Activated T-helper 2 cell treated with anti-CD3 and anti-CD28 coated beads, Interferon-gamma antibody, Interleukin-2, Interleukin-4, amounts not matched to agents 10 μg/mL and 5 μg/mL and 100 μg/mL, durations not matched to agents 14 hours and 24 hours and 36 hours (primary cell): ENCODE data around the gene INAVA. TPM values are rescaled to one million over a fixed set of nuclear protein-coding genes. Genes with fewer than 3 reads are reported as not detected.

Source experiments
- DNase-seq: peaks from one replicate; pipeline ENCODE4 v3.0.0; 2021; ENCODE audit warnings: low spot score
- H3K27ac Mint-ChIP-seq: one replicate; pipeline ENCODE4 v1.8.0; 2021; ENCODE audit warnings: mixed read lengths
- H3K27me3 Mint-ChIP-seq: one replicate; pipeline ENCODE4 v1.8.0; 2021; ENCODE audit warnings: low read depth, mixed read lengths
- H3K36me3 Mint-ChIP-seq: one replicate; pipeline ENCODE4 v1.8.0; 2021; ENCODE audit warnings: low read depth, mixed read lengths
- H3K4me1 Mint-ChIP-seq: one replicate; pipeline ENCODE4 v1.8.0; 2021; ENCODE audit warnings: low read depth, mixed read lengths
- H3K4me3 Mint-ChIP-seq: one replicate; pipeline ENCODE4 v1.8.0; 2021; ENCODE audit warnings: low read depth, mild to moderate bottlenecking, moderate library complexity, mixed read lengths
- H3K9me3 Mint-ChIP-seq: one replicate; pipeline ENCODE4 v1.8.0; 2021; ENCODE audit warnings: mixed read lengths
- intact Hi-C: fragments of 100-400 bp; cut with micrococcal nuclease; formaldehyde crosslinking; loops from one replicate; pipeline ENCODE4 v1.15.1; 2023
- total RNA-seq: library from RNA; stranded (reverse); gene quantifications from 2 replicates; pipeline ENCODE4 v1.2.3, GENCODE V29; 2022

INAVA gene
- total RNA-seq, 1 donor from 2014 or later: not detected

- Mint-ChIP-seq H3K4me1 (peaks cover 18% of the 10 kb centered on the region), H3K27ac (no peak overlapping the region), H3K9me3 (no peaks in the 10 kb centered on the region), H3K36me3 (no peaks in the 10 kb centered on the region), H3K4me3 (no peak overlapping the region), H3K27me3 (peaks cover 50% of the 10 kb centered on the region)
- intact Hi-C loops: loop anchor here (10.0 kb wide), 1 partner anchor 245 kb away; the partner anchor contains the start of gene KIF14
- DNase-seq: no peak
Measured at GRCh38 chr1:200869376-200869752, 25.3 kb upstream of the INAVA start.

GRCh38 chr1:200869753-200870391 lies 24.8 kb upstream of the INAVA start:
- H3K27ac Mint-ChIP-seq: no peak overlapping the region
- no peak overlapping the region for H3K4me3 Mint-ChIP-seq
- peaks cover 53% of the 10 kb centered on the region for H3K27me3 Mint-ChIP-seq

GRCh38 chr1:200872446-200873115 lies 22.1 kb upstream of the INAVA start, which contains the start of gene GPR25:
Gene GPR25, plus strand, starts transcription at chr1:200872981. Its CDS starts 57 bp downstream, at chr1:200873038.
- Mint-ChIP-seq H3K9me3 (no peaks in the 10 kb centered on the region), H3K4me1 (peaks cover 8% of the 10 kb centered on the region), H3K27me3 (peaks cover 65% of the 10 kb centered on the region), H3K36me3 (no peaks in the 10 kb centered on the region), H3K4me3 (no peak within 1 kb of the TSS), H3K27ac (no peak within 1 kb of the TSS)
- intact Hi-C loops: loop anchor here (5.0 kb wide), 1 partner anchor 35 kb away; no protein-coding TSS in a partner anchor
- DNase-seq: no peak

More at GRCh38 chr1:200869753-200870391, 24.8 kb upstream of the INAVA start:
- Mint-ChIP-seq H3K4me1 (peaks cover 19% of the 10 kb centered on the region), H3K9me3 (no peaks in the 10 kb centered on the region), H3K36me3 (no peaks in the 10 kb centered on the region)
- intact Hi-C loops: loop anchor here (5.0 to 10.0 kb wide), 2 partner anchors 37 to 245 kb away; partner anchors contain the start of gene KIF14
- no peak for DNase-seq

- H3K27ac Mint-ChIP-seq: no peak overlapping the region
- no peak overlapping the region for H3K4me3 Mint-ChIP-seq
- no peak for DNase-seq
- intact Hi-C loops: loop anchor here (5.0 kb wide), 1 partner anchor 34 kb away; no protein-coding TSS in a partner anchor
- H3K36me3 Mint-ChIP-seq: no peaks in the 10 kb centered on the region
- no peaks in the 10 kb centered on the region for H3K9me3 Mint-ChIP-seq
- peaks cover 12% of the 10 kb centered on the region for H3K4me1 Mint-ChIP-seq
- peaks cover 65% of the 10 kb centered on the region for H3K27me3 Mint-ChIP-seq
Measured at GRCh38 chr1:200873116-200873670, 21.5 kb upstream of the INAVA start.

GRCh38 chr1:200873671-200874397 lies 20.9 kb upstream of the INAVA start:
- H3K4me3 Mint-ChIP-seq: no peak overlapping the region
- peaks cover 72% of the 10 kb centered on the region for H3K27me3 Mint-ChIP-seq
- H3K4me1 Mint-ChIP-seq: peaks cover 16% of the 10 kb centered on the region

GRCh38 chr1:200874694-200875093 lies 20.0 kb upstream of the INAVA start:
- Mint-ChIP-seq H3K4me3 (no peak overlapping the region), H3K27me3 (peaks cover 68% of the 10 kb centered on the region), H3K27ac (no peak overlapping the region), H3K9me3 (no peaks in the 10 kb centered on the region), H3K4me1 (peaks cover 16% of the 10 kb centered on the region), H3K36me3 (no peaks in the 10 kb centered on the region)
- DNase-seq: no peak
- intact Hi-C loops: loop anchor here (5.0 kb wide), 1 partner anchor 33 kb away; no protein-coding TSS in a partner anchor

More at GRCh38 chr1:200873671-200874397, 20.9 kb upstream of the INAVA start:
- no peak for DNase-seq
- Mint-ChIP-seq H3K36me3 (no peaks in the 10 kb centered on the region), H3K27ac (no peak overlapping the region), H3K9me3 (no peaks in the 10 kb centered on the region)
- intact Hi-C loops: loop anchor here (5.0 kb wide), 1 partner anchor 33 kb away; no protein-coding TSS in a partner anchor

- intact Hi-C loops: no loop called here
- Mint-ChIP-seq H3K4me3 (no peak overlapping the region), H3K27ac (no peak overlapping the region), H3K9me3 (no peaks in the 10 kb centered on the region), H3K36me3 (no peaks in the 10 kb centered on the region), H3K4me1 (peaks cover 12% of the 10 kb centered on the region), H3K27me3 (peaks cover 69% of the 10 kb centered on the region)
- no peak for DNase-seq
Measured at GRCh38 chr1:200875416-200875815, 19.3 kb upstream of the INAVA start.

GRCh38 chr1:200877010-200877409 lies 17.7 kb upstream of the INAVA start:
- H3K9me3 Mint-ChIP-seq: no peaks in the 10 kb centered on the region
- intact Hi-C loops: no loop called here
- peaks cover 61% of the 10 kb centered on the region for H3K27me3 Mint-ChIP-seq
- DNase-seq: no peak
- H3K4me3 Mint-ChIP-seq: no peak overlapping the region
- no peak overlapping the region for H3K27ac Mint-ChIP-seq
- no peaks in the 10 kb centered on the region for H3K36me3 Mint-ChIP-seq
- peaks cover 12% of the 10 kb centered on the region for H3K4me1 Mint-ChIP-seq

GRCh38 chr1:200877839-200878551 lies 16.7 kb upstream of the INAVA start:
- Mint-ChIP-seq H3K36me3 (no peaks in the 10 kb centered on the region), H3K9me3 (no peaks in the 10 kb centered on the region), H3K27ac (no peak overlapping the region), H3K4me1 (peaks cover 12% of the 10 kb centered on the region), H3K27me3 (peaks cover 57% of the 10 kb centered on the region), H3K4me3 (no peak overlapping the region)
- intact Hi-C loops: loop anchor here (1.0 kb wide), 1 partner anchor 10 kb away; no protein-coding TSS in a partner anchor
- DNase-seq: no peak

- no peak overlapping the region for H3K27ac Mint-ChIP-seq
- no peaks in the 10 kb centered on the region for H3K9me3 Mint-ChIP-seq
- peaks cover 11% of the 10 kb centered on the region for H3K4me1 Mint-ChIP-seq
- intact Hi-C loops: no loop called here
- H3K36me3 Mint-ChIP-seq: no peaks in the 10 kb centered on the region
- DNase-seq: no peak
- H3K4me3 Mint-ChIP-seq: no peak overlapping the region
- H3K27me3 Mint-ChIP-seq: peaks cover 52% of the 10 kb centered on the region
Measured at GRCh38 chr1:200880212-200880611, 14.5 kb upstream of the INAVA start.

GRCh38 chr1:200883118-200883517 lies 11.6 kb upstream of the INAVA start:
- intact Hi-C loops: no loop called here
- H3K36me3 Mint-ChIP-seq: no peaks in the 10 kb centered on the region
- peaks cover 19% of the 10 kb centered on the region for H3K4me1 Mint-ChIP-seq
- DNase-seq: no peak
- no peaks in the 10 kb centered on the region for H3K9me3 Mint-ChIP-seq
- peaks cover 41% of the 10 kb centered on the region for H3K27me3 Mint-ChIP-seq
- H3K4me3 Mint-ChIP-seq: no peak overlapping the region
- H3K27ac Mint-ChIP-seq: no peak overlapping the region
